HL-60 (cell line): ENCODE measurements around the gene GLI2.

Experiments
- POLR2AphosphoS5 ChIP-seq: IDR thresholded peaks from 2 replicates; pipeline ENCODE4 v1.6.1; 2012; ENCODE audit warnings: low read depth
- SPI1 ChIP-seq: IDR thresholded peaks from 2 replicates; pipeline ENCODE4 v1.6.1; 2012; ENCODE audit warnings: low read depth, mild to moderate bottlenecking, borderline replicate concordance
- TF ChIP-seq, protein P1 (sequence below): IDR thresholded peaks from one replicate; pipeline ENCODE4 v1.5.1; 2011; ENCODE audit warnings: low read length, control low read depth, inconsistent platforms; ENCODE audit not compliant: insufficient read depth

DNA sequence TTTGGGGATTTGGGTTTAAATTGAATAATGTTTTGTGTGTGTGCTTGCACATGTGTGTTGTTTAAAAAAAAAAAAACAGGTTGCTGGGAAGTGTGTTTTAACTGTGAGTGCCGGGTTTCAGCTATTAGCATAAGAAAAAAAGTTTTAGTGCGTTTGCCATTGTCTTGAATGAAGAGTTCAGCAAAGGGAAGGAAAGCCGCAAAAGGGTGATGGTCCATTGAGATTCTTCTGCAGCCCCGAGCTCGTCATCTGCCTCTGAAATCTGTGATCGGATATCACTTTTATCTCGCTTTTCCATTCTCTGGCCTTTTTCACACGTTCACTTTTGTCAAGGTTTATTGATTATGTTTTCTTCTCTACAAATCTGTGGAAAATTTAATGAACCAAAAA is 4.7 kb downstream of the GLI2 start:
- TF ChIP-seq, protein P1, sequence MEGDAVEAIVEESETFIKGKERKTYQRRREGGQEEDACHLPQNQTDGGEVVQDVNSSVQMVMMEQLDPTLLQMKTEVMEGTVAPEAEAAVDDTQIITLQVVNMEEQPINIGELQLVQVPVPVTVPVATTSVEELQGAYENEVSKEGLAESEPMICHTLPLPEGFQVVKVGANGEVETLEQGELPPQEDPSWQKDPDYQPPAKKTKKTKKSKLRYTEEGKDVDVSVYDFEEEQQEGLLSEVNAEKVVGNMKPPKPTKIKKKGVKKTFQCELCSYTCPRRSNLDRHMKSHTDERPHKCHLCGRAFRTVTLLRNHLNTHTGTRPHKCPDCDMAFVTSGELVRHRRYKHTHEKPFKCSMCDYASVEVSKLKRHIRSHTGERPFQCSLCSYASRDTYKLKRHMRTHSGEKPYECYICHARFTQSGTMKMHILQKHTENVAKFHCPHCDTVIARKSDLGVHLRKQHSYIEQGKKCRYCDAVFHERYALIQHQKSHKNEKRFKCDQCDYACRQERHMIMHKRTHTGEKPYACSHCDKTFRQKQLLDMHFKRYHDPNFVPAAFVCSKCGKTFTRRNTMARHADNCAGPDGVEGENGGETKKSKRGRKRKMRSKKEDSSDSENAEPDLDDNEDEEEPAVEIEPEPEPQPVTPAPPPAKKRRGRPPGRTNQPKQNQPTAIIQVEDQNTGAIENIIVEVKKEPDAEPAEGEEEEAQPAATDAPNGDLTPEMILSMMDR: no peak
- TF ChIP-seq POLR2AphosphoS5: no peak
- no peak for TF ChIP-seq SPI1
